IPS-18a (cell line): Measurements from ENCODE around the gene ROPN1.
A peak's percentile ranks its signal among the peaks of the same experiment; 100 is the strongest.
"Not testable (repeated sequence)": the region's sequence is repeated elsewhere in the genome, so short reads cannot be mapped to it uniquely, and the experiment has no call there.

Source experiments
- H3K27ac ChIP-seq: one replicate; pipeline ENCODE4 v1.5.1; 2013; ENCODE audit warnings: low read length
- H3K27me3 ChIP-seq: one replicate; pipeline ENCODE4 v1.6.1; 2013; ENCODE audit warnings: mild to moderate bottlenecking, low read length; ENCODE audit not compliant: control insufficient read depth, insufficient read depth
- H3K36me3 ChIP-seq: one replicate; pipeline ENCODE4 v1.6.1; 2013; ENCODE audit warnings: low read depth, low read length; ENCODE audit not compliant: control insufficient read depth
- H3K4me1 ChIP-seq: one replicate; pipeline ENCODE4 v1.6.1; 2013; ENCODE audit warnings: low read depth, low read length; ENCODE audit not compliant: control insufficient read depth
- H3K4me3 ChIP-seq: one replicate; pipeline ENCODE4 v1.5.1; 2013; ENCODE audit warnings: low read length
- H3K9ac ChIP-seq: one replicate; pipeline ENCODE4 v1.6.1; 2013; ENCODE audit warnings: mild to moderate bottlenecking, low read length, moderate library complexity
- H3K9me3 ChIP-seq: one replicate; pipeline ENCODE4 v1.6.1; 2013; ENCODE audit warnings: low read depth, low read length; ENCODE audit not compliant: control insufficient read depth

The ROPN1 gene

DNA sequence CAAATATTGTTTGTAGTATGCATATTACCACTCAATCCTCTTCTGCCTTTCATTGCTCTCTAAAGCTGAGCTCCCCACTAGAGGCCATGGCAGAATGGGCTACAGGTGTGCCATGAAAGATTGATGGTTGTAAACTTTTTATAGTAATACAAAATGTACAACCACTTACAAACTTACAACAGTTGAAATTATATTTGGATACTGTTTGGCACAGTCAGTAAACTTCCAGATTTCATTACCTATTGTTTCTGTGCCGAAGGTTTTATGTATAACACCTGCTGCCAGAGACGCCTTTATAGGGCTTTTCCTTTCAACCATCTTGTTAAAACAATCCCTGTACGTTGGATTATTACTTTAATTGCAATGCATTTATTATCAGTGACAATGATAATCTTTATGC lies 7.0 kb downstream of the ROPN1 start:
- peaks cover 21% of the 10 kb centered on the region for H3K27me3 ChIP-seq
- no peak overlapping the region for H3K9ac ChIP-seq
- H3K4me1 ChIP-seq, result no peaks in the 10 kb centered on the region
- no peak overlapping the region for H3K4me3 ChIP-seq
- no peaks in the 10 kb centered on the region for H3K36me3 ChIP-seq
- H3K9me3 ChIP-seq, result no peaks in the 10 kb centered on the region
- H3K27ac ChIP-seq, result no peak overlapping the region

DNA sequence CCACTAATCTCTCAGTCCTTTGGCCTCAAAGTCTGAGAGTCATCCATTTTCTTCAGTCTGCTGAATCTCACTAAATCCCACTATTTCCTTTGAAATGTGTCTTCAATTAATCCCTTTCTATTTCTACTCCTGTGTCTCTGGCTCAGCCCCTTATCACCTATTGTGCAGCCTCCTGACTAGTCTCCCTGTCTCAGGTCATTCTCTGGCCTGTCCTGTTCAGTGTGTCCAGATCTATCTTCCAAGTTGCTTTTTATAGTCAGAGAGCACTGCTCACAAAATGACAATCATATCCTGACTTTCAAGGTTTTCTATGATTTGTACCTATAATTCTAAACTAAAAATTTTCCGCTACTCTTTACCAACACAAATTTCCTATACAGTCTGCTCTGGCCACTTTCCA lies 7.6 kb downstream of the ROPN1 start:
- no peaks in the 10 kb centered on the region for H3K4me1 ChIP-seq
- no peak overlapping the region for H3K9ac ChIP-seq
- H3K9me3 ChIP-seq, result no peaks in the 10 kb centered on the region
- H3K27ac ChIP-seq, result no peak overlapping the region
- H3K36me3 ChIP-seq, result no peaks in the 10 kb centered on the region
- H3K27me3 ChIP-seq, result peaks cover 15% of the 10 kb centered on the region
- H3K4me3 ChIP-seq, result no peak overlapping the region

DNA sequence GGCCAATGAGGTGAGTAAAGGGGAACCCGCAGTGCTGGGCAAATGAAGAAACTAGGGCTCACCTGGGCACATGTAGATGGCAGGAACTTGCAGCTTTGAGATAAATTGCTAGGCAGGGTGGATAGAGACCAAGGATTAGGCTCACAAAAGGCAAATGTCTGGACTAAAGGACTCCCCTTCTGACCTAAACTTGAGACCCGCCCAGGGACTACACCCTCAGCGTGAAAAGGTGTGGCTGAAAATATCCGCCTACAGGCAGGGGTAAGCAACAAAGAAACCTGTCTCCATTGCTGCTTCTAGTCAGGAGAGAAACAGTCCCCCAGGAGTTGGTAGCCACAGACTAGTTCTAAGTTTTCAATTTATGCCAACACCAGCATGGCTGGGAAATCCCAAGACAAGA lies 10.6 kb downstream of the ROPN1 start:
- H3K27me3 ChIP-seq, H3K9me3 ChIP-seq, H3K27ac ChIP-seq, H3K4me3 ChIP-seq, H3K4me1 ChIP-seq, H3K9ac ChIP-seq, H3K36me3 ChIP-seq: not testable (repeated sequence)

DNA sequence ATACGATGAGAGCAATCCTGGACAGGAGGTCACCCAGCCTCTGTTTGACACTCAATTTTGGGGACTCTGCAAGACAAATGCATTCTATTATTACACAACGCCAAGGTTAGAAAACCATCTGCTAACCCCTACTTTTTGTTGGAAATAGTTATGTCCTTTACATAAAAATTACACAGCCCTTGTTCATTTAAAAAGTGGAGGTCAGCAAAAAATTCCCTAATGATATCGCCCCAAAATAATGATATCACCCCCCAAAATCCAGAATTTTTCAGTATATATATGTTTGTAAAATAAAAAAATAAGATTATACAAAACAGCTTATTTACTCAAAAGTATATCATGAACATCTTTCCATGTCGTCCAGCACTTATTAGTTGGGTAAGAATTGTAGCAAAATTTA lies 11.4 kb downstream of the ROPN1 start:
- Histone ChIP-seq H3K9me3 (no peaks in the 10 kb centered on the region), H3K36me3 (no peaks in the 10 kb centered on the region), H3K4me1 (no peaks in the 10 kb centered on the region), H3K4me3 (peak overlapping the region; percentile 71), H3K27ac (no peak overlapping the region), H3K9ac (no peak overlapping the region), H3K27me3 (peaks cover 3% of the 10 kb centered on the region)

DNA sequence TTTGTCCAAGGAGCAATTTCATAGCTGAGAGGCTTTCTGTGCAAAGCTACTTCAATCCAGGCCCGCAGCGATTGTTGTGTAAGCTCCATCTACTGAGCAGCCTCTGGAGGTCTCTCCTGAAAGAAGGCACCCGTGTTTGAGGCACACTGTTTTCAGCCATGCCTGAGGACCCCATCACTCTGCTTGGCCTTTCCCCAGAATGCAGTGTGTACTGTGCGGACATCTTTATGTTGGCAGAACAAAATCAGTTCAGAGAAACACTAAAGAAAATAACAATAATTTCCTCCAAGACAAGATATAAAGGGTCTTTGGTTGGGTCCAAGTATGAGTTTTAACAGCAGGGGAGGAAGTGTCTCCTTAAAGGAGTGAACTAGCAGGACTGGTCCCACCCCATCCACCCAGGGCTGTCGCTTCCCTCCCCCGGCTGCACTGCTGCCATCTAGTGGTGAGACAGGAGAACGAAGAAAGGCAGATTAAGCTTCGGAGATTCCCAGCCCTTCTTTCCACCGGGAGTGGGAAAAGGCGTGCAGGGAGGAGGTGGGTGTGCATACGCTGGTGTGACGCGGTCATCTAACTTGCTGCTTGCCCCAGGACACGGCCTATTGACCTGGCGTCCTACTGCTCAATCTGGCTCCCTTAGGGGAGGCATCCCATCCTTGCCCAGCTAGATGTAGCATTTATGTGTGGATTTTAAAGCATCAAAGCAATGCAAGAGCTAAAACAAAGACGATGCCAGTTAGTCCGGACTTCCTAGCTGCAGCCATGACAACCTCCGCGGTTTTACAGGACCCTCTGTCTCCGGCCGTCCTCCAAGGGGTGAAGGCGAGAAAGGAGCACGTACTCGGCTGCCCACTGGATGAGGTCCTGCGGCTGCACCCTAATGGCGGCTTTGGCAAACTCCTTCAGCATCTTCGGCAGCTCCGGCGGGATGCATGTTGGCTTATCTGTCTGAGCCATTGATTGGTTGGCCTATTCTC lies 12.1 kb downstream of the ROPN1 start:
- not testable (repeated sequence) for H3K27me3 ChIP-seq, H3K27ac ChIP-seq, H3K9me3 ChIP-seq, H3K36me3 ChIP-seq, H3K4me1 ChIP-seq
- Histone ChIP-seq H3K9ac (peak overlapping the region; percentile 43), H3K4me3 (peak overlapping the region; percentile 71)

DNA sequence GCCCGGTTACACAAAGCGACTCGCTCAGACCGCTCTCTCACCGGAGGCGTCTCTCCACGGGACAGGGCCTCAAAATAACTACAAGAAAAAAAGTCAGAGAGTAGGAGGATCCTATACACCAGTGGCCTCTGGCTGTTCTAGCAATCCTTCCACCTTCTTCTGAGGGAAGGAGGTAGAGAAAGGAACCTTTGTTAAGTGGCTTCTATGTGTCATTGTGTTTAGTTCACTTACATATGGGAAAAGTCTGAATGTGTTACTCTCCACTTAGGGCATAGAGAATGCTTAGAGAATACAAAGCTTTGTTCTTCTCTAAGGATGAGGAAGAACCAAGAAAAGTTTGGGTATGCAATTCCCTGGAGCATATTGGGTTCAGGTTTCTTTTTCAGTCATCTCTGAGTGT lies 15.0 kb downstream of the ROPN1 start:
- not testable (repeated sequence) for H3K9me3 ChIP-seq, H3K27ac ChIP-seq, H3K4me3 ChIP-seq

GRCh38 chr3:123976181-123976898 lies 15.6 kb downstream of the ROPN1 start:
- H3K27me3 ChIP-seq, H3K9ac ChIP-seq, H3K36me3 ChIP-seq, H3K4me1 ChIP-seq, H3K9me3 ChIP-seq, H3K4me3 ChIP-seq, H3K27ac ChIP-seq: not testable (repeated sequence)

More for the DNA sequence above, 15.0 kb downstream of the ROPN1 start:
- not testable (repeated sequence) for H3K4me1 ChIP-seq, H3K9ac ChIP-seq, H3K36me3 ChIP-seq, H3K27me3 ChIP-seq

GRCh38 chr3:123975030-123975429 lies 16.9 kb downstream of the ROPN1 start:
- not testable (repeated sequence) for H3K4me3 ChIP-seq, H3K36me3 ChIP-seq, H3K27me3 ChIP-seq, H3K4me1 ChIP-seq, H3K9me3 ChIP-seq, H3K27ac ChIP-seq, H3K9ac ChIP-seq

DNA sequence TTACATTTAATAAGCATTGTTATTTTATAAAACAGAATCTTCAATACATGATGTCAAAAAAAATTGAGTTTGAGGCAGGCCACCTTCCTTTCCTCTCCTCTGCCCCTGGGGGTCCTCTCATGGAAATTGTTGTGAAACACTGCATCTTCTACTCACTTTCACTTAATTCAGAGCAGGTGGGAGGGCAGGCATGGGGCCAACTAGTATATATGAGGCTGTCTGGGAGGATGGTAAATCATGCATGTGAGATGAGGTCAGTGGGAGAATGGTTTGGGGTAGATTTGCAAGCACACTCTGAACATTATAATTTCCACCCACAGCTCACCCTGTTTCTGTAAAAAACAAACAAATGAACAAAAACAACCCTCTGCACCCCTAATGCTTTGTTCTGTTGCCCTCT lies 20.5 kb downstream of the ROPN1 start:
- Histone ChIP-seq H3K4me3 (no peak overlapping the region), H3K36me3 (no peaks in the 10 kb centered on the region), H3K27ac (no peak overlapping the region), H3K9me3 (no peaks in the 10 kb centered on the region), H3K9ac (no peak overlapping the region), H3K4me1 (peaks cover 4% of the 10 kb centered on the region), H3K27me3 (no peaks in the 10 kb centered on the region)

- H3K9ac ChIP-seq, H3K4me1 ChIP-seq, H3K4me3 ChIP-seq, H3K27ac ChIP-seq, H3K36me3 ChIP-seq, H3K9me3 ChIP-seq: not testable (repeated sequence)
- peaks cover 12% of the 10 kb centered on the region for H3K27me3 ChIP-seq
Measured at GRCh38 chr3:123967260-123967659, 24.7 kb downstream of the ROPN1 start.

DNA sequence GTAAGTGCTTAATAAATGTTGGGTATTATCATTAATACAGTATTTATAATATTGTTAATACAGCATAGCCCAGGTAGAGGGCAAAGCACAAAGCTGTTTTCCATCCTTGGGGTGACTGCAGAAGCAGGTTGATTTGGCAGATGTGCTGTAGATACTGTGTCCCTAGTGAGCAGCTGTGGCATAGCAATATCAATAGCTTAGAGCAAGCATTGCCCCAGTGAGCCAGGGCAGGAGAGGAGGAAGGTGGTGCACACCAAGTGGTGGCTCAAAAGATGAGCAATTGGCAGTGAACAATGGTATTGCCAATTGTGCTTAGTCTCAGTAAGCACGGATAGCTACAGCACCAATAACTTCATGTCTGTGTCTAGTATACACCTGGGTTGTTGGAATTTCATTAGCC lies 25.1 kb downstream of the ROPN1 start:
- not testable (repeated sequence) for H3K9ac ChIP-seq, H3K4me3 ChIP-seq, H3K9me3 ChIP-seq, H3K4me1 ChIP-seq, H3K27ac ChIP-seq, H3K36me3 ChIP-seq
- H3K27me3 ChIP-seq, result peaks cover 17% of the 10 kb centered on the region

DNA sequence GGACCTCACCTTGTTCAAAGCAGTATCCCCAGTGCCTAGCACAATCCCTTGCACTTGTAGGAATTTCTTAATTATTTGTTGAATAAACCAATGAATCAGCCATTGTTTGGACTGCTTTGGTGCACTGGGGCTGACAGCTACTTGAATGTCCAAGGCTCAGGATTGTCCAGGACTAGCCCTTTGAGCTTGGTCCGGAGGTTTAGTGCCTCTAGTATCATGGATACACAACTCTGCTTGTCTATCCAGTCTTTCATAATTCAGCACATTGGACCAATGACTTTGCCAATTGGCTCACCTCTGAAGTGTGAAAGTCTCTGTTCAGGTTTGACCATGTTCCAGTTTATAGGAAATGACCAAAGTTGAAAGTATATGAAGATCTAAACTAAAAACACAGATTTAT lies 27.1 kb downstream of the ROPN1 start:
- not testable (repeated sequence) for H3K27ac ChIP-seq, H3K4me1 ChIP-seq, H3K4me3 ChIP-seq, H3K36me3 ChIP-seq, H3K9me3 ChIP-seq, H3K9ac ChIP-seq
- peaks cover 21% of the 10 kb centered on the region for H3K27me3 ChIP-seq
